ENCODE results near the gene HES1.
A peak's percentile ranks its signal among the peaks of the same experiment; 100 is the strongest.
"Not testable (repeated sequence)": the region's sequence is repeated elsewhere in the genome, so short reads cannot be mapped to it uniquely, and the experiment has no call there.

HES1 gene

DNA sequence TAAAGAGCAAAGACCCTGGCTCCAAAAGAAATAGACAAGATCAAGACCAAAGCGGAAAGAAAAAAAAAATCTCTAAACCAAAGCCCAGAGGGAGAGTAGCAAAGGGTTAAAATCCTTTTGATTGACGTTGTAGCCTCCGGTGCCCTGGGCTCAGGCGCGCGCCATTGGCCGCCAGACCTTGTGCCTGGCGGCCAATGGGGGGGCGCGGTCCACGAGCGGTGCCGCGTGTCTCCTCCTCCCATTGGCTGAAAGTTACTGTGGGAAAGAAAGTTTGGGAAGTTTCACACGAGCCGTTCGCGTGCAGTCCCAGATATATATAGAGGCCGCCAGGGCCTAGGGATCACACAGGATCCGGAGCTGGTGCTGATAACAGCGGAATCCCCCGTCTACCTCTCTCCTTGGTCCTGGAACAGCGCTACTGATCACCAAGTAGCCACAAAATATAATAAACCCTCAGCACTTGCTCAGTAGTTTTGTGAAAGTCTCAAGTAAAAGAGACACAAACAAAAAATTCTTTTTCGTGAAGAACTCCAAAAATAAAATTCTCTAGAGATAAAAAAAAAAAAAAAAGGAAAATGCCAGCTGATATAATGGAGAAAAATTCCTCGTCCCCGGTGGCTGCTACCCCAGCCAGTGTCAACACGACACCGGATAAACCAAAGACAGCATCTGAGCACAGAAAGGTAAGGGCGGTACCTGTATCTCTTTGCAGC, at the start of gene HES1:
Gene HES1 (plus strand): TSS at position 343 of the 713 bp plus-strand sequence. CDS start 233 bp downstream, at position 576.
- peak; percentile 9 to 49 for DNase-seq

DNA sequence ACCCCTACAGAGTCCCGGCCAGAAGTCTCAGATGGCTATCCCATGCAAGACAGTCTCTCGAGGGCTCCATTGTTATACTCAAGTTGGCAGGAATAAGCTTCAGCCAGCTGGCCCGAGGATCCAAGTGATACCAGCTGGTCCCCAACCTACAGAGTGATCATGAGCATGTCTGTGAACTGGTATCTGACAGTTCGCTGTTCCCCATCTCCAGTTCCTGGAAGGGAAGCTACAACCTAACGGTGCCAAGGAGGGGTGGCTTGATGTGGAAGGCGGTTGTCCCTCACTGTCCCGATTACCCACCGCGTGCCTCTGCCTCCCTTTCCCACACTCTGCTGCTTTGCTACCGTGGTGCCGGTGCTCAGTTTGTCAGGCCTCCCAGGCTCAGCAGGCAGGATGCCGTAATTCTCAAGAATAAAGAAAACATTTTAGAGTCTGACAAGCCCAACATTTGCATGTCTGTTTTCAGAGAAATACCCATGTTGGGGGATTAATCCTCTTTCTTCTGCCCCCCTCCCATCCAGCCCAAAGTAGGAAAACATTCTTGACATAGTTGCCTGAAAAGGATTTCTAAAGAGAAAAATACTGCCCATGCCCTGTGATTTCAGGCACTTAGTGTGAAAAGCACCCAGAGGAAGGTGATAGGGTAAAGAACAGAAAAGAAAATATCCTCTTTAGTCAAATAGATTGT, 49.4 kb upstream of the HES1 start:
- no peak for DNase-seq

DNA sequence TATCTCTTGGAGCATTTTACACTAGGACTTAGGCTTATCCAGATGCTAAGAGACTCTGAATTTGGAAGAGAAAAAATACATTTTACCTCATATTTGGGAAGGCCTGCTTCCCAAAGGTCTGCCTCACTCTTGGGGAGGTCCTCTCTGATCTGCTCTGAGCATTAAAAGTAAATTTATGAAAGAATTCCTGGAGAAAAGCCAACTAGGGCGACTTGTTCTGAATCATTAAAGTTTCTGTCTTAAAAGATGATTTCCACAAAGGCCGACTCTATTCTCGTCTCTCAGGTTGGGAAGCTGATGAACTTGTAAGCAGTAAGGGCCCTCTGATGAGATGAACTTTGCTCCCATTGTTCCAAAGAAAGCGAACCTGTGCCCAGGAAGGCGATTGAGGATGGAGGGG, 48.7 kb upstream of the HES1 start:
- DNase-seq = no peak

DNA sequence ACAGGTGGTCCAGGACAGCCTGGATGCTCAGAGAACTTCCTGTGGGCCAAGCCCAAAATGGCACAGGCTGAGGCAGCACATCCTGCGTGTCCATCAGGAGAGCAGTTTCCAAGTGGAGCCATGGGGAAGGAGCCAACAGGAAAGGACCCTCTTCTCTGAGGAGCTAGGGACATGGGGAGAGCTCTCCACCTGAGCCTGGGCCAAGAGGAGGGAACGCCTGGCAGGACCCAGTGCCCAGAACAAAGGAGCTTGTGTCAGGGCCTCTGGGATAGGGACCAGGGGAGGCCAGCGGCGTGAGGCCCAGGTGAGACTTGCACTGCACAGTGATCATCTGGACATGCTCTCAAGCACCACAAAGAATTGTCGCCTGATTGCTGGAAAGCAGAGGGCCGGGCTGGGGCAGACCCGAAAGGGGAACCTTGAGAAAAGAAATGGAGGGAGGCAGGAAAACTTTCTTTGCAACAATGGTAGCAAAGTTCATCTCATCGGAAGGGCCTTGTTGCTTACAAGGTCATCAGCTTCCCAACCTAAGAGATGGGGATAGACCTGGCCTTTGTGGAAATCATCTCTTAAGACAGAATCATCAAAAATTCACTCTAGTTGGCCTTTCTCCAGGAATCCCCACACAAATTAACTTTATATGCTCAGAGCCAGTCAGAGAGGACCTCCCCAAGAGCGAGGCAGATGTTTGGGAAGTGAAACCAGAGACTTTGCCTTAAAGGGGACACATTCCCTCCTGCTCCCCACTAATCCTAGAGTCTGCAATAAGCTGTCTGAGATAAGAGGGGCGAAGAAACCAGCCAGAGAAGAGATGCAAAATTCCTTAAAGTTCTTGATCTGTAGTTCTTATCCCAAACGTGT, 47.7 kb upstream of the HES1 start:
- no peak for DNase-seq

GRCh38 chr3:194089357-194090177, 46.4 kb upstream of the HES1 start:
- peak in 1 of 2 experiments; percentile 37 for DNase-seq

- not testable (repeated sequence) for DNase-seq
These were observed 45.8 kb upstream of the HES1 start for GRCh38 chr3:194090178-194090555.

DNA sequence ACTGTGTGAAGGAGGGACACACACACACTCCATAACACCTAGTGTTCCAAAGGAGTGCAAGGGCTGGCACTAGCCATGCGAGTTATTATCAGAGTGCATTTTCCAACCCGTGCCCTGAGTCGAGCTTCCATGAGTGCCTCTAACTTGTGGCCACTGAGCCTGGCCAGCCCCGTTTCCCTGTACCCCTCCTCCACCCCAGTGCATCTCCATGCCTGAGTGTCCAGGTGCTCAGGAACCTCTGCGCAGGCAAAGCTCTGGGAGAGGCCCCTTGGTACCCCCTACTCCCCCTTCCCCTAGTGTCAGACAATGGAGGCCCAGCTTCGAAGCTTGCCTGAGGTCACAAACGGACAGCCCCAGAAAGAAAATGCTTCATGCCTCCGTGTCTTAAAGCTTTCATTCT, 45.2 kb upstream of the HES1 start:
- DNase-seq = no peak

- no peak for DNase-seq
These were observed 44.8 kb upstream of the HES1 start for GRCh38 chr3:194091141-194091540.

DNA sequence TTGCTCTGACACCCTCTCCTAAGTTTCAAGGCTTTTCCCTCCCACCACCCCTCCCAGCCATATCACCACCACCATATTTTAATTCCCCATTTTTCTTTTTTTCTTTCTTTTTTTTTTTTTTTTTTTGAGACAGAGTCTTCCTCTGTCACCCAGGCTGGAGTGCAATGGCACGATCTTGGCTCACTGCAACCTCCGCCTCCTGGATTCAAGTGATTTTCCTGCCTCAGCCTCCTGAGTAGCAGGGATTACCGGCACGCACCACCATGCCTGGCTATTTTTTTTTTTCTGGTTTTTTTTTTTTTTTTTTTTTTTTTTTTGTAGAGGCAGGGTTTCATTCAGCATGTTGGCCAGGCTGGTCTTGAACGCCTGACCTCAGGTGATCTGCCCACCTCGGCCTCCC, 44.1 kb upstream of the HES1 start:
- not testable (repeated sequence) for DNase-seq

- DNase-seq = no peak
These were observed 43.1 kb upstream of the HES1 start for GRCh38 chr3:194092881-194093301.

GRCh38 chr3:194093842-194094241, 42.1 kb upstream of the HES1 start:
- DNase-seq = no peak

DNA sequence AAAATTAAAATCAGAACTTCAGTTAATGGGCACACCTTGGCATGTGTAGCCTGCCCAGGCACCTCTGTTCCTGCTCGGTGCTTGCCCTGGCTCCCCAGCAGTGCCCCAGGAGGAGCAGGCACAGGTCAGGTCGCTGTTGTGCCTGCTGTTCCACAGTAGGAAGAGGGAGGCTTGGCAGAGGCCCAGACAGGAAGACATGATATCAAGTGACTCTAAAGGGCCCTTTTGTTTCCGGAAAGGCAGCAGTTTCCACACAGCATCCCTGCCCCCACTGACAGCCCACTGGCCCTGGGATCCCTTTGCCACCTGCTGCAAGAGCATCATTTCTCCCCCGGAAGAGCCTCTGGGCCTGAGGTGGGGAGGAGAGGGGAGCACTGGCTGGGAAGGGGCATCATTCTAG, 40.5 kb upstream of the HES1 start:
- no peak for DNase-seq

DNA sequence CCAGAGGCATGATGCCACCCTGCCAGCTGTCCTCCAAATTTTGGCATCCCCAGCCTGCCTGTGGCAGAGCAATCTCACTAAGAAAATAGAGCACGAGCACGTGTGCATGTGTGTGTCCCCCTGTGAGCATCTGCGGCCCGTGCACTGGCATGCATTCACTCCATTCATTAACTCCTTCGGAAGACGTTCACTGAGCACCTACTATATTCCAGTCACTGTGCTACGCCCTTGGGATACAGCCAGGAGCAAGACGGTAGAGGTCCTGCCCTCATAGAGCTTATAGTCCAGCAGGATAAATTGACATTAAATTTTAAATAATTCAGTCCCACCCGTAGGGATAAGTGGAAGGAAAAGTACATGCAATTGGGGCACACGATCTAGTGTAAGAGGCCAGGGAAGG, 40.0 kb upstream of the HES1 start:
- DNase-seq = no peak

- no peak for DNase-seq
These were observed 38.6 kb upstream of the HES1 start for GRCh38 chr3:194097141-194097882.

DNA sequence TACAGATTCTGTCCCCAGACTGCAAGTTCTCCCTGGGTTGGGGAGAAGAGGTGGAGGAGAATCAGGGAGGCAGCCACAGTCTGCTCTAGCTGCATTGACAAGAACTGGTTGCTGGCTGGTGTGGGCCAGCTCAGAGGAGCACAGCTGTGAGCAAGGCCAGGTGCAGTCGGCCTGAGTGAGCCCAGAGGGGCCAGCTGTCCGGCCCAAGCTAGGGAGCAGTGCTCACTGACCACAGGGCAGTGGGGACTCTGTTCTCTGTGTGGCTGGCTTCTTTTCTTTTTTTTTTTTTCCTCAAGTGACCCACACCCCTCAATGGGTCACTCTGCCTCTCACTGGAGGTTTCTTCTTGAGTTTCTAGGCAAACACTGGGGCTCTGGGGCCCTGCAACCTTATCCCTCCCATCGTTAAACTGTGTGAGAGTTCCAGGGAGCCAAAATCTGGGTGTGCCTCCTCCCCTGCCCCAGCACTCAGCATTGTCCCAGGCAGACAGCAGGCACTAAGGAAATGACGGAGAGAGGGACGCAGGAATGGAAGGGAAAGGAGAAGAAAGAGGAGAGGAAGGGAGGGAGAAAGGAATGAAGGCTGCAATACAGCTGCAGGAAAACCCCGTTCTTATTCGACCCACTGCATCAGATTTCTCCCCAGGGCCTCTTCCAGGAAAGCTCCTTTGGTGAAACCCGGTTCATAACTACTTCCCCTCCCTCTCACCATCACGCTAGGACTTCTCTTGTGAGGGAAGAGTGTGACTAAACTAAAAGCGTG, 37.7 kb upstream of the HES1 start:
- DNase-seq = no peak

GRCh38 chr3:194098843-194099183, 37.1 kb upstream of the HES1 start:
- DNase-seq = no peak

DNA sequence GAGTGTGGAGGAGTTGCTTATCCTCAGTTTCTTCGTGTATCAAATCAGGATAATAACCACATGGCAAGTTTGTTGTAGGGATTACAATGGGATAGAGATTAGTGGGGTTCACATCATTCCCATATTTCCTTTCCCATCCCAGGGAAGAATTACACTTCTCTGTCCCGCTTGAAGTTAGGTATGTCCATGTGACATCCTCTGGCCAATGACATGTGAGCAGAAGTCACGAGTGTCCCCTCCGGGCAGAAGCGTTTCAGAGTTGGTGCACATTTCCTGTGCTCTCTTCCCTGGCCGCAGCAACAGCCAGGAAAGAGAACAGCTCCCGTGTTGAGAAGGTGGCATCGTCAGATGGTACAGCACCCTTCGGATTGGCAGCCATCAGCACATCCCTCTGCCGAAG, 36.7 kb upstream of the HES1 start:
- DNase-seq = no peak

DNA sequence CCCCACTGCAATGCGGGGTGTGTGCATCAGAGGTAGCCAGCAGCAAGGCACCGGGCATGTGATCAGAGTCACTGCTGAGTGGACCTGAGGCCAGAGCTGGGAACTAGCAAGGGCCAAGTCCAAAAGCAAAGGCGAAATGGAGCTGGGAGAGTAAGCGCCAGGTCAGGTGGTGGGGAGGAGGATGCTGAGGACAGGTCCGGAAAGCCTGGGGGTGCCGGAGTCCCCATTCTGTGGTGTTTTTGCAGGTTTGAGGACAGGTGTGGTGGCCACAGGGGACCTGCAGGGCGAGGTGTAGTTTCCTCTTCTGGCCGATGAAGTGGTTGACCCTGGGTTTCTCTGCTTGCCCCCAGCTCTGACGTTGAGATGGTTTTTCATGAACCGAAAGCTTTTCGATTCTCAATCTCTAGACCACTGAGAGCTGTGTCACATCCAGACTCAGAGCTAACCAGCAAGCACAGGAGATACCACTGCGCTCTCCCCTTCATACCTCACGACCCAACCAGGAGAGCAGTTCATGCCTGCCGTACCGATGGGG, 35.0 kb upstream of the HES1 start:
- no peak for DNase-seq

DNA sequence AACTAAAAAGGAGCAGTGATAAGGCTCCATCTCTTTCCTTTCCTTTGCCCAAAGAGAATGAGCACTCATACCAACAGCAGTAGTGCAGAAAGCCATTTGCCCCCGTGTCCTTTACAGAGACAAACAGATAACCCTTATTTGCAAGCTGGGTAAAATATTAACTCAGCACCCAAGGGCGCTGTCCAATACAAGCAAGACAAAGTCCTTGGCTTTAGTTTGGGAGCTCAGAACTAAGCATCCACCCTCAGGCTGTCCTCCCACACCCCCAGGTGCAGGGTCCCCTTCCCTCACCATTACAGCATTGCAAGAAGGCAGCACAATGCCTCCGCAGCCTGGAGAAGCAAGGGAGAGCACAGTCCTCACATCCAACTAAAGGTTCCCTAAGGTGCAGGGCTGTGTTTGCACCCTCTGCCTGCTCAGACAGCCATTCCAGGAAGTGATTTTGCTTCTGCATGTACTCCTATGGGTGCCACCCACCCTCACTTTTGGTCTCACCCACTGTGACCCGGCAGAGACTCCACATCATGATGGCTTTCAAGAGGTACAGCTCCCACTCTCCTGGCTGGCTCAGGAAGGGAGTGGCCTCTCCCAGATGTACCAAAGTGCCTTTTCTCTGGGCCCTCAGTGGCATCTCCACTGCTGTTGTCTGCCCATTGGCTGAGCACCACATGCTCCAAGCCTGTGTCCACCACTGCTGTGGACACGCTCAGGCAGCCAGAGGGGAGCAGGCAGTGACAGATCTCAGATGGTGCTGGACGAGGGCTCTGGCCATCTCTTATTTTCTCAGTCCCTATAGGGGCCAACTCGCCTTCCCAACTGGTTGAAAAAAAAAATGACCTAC, 34.1 kb upstream of the HES1 start:
- no peak for DNase-seq

DNA sequence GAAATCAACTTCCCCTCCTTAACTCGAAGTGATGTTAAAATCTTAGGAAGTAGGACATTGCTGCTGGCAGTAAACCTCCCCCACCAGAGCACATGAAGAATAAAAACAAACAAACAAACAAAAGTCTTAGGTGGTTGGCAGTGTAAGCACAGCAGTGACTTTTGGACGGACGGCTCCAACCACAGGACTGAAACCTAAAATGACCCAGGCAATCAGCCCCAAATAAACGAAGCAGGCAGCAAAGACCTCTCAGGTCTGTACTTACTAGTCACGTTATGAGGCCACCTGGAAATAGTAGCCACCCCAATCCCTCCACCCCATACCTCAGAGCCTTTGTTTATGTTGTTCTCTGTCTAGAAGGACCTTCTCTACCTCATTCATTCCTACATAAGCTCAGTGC, 33.5 kb upstream of the HES1 start:
- no peak for DNase-seq

Data from stimulated activated CD4-positive, alpha-beta T cell treated with anti-CD3 and anti-CD28 coated beads, Interleukin-4, amount 100 ng/mL, for 4 hours (primary cell).